Epidermal melanocyte (primary cell): ENCODE results near the gene FDX1.

Source experiments
- DNase-seq: peaks from one replicate; pipeline ENCODE4 v3.0.0; 2011; ENCODE audit warnings: low spot score; ENCODE audit not compliant: insufficient read length

FDX1 gene

DNA sequence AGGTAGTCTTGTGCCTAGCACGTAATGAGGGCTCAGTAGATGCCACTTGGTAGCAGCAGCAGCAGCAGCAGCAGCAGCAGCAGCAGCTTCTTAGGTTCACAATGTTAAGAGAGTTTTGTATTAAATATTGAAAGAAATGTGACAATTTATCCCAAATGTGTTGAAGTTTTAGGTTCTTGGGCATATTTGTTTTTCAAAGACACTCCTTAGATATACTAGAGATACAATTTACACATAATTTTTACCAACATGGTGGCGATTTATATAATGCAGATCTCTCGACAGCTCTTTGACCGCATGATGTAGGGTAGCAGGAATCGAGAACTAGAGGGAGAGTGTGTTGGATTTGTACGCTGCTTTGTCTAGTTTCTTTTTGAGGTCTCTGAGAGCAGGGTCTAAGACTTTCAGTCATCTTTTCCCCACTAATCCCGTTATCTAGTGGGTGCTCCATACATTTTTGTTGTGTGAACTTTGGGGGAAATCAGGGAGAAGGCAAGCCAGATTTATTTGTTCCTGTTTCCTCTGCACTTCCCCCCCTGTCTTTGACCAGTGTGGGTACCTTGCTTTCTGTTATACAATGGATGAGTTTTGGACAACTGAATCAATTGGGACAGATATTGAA, 1.4 kb downstream of the FDX1 start:
- no peak for DNase-seq

DNA sequence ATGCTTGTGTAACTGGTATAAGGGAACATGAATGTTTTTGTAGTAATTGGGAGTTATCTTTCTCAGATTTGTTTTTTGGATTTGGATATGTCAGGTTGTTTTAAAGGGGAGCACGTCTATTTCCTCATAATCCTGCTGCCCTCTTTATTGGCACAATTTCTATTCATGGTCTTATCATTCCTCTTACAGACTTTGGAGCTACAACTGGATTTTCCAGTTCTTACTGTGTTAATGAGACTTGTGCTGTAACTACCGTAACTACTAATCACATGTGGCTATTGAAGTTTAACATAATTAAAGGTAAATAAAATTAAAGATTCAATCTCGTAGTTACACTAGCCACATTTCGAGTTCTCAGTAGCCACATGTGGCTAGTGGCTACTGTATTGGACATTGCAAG, 1.9 kb downstream of the FDX1 start:
- DNase-seq: no peak

DNA sequence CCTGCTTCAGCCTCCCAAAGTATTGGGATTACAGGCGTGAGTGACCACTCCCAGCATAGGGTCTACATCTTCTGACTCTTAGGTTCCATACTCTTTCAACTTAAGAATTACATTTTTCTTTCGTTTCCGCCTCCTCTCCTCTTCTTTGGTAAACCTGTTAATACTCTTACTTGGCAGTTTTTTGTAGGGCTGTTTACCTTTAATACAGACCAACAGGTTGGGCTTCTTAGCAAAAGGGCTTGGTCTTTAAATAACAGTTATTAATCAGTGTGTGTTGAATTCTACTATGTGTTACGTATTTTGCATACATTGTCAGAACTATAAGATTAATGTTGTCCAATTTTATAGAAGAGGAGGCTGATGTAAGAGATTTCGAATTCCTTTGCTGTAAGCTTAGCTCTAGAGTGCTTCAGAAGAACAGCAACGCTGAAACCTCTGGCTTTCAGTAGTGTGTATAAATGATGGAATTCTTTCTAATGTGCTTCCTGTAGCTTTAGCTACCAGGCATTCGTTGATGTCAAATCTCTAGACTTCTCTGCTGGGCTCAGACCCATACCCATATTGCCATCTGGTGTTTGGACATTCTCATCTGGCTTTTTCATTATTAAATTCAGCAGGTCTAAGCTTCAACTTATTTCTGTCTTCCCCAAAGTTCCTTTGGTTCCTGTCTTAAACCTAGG, 3.1 kb downstream of the FDX1 start:
- no peak for DNase-seq

DNA sequence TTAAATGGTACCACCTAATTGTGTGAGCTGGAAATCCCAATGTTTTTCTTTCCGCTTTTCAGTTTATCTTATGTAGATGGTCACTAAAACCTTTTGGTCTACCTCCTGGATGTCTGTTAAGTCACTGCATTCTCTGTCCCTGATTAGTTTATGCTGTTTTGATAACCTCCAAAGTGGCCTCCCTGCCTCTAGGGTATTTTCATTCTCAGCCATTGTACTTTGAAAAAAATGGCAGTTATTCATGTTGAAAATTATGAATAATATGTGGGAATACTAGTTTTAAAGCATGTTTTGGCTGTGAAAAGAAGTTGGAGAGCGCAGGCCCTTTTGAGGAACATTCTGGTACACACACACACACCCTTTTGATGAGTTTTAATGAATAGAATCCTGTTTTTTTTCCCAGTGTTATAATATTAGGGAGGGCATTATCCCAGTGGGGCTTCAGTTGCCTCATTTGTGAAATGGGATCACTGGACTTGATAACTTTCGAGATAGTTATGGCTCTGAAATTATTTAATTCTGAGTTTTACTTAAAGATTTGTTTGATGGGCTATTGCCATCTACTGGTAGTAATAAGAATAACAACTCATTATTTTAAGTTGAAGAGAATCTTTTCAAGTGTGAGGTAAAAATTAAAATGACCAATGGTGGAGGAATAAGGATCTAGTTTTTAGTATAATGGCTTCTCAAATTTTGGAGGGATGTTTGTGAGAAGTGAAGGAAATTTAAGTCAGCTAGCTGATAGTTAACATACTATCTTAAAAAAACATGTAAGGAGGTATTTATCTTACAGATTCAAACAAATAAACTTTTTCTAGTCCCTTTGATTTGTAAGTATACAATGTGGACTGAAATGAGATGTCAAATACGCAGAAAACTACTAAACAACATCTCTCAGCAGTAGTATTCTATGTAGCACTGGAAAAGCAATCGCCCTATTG, 3.9 kb downstream of the FDX1 start:
- peak; percentile 61 for DNase-seq

DNA sequence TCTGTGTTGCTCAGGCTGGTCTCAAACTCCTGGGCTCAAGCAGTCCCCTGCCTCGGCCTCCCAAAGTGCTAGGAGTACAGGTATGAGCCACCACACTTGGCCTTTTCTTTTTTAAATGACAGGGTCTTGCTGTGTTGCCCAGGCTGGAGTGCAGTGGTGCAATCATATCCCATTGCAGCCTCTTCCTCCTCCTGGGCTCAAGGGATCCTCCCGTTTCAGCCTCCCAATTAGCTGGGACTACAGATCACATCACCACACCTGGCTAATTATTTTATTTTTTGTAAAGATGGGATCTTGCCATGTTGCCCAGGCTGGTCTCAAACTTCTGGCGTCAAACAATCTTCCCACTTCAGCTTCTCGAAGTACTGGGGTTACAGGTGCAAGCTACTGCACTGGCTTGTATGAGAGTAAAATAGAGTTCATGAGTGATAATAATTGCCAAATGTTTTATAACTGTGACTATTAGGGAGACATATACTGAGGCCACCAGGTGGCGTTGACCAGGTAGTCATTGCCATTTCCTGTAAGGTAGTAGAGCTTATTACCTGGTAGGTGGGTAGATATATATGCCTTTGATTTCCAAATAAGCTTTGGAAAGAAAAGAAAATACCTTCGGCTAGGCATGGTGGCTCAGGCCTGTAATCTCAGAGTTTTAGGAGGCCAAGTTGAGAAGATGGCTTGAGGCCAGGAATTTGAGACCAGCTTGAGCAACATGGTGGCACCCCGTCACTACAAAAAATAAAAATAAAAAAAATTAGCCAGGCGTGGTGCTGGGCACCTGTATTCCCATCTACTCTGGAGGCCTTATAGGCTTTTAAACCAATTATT, 5.4 kb downstream of the FDX1 start:
- no peak for DNase-seq

DNA sequence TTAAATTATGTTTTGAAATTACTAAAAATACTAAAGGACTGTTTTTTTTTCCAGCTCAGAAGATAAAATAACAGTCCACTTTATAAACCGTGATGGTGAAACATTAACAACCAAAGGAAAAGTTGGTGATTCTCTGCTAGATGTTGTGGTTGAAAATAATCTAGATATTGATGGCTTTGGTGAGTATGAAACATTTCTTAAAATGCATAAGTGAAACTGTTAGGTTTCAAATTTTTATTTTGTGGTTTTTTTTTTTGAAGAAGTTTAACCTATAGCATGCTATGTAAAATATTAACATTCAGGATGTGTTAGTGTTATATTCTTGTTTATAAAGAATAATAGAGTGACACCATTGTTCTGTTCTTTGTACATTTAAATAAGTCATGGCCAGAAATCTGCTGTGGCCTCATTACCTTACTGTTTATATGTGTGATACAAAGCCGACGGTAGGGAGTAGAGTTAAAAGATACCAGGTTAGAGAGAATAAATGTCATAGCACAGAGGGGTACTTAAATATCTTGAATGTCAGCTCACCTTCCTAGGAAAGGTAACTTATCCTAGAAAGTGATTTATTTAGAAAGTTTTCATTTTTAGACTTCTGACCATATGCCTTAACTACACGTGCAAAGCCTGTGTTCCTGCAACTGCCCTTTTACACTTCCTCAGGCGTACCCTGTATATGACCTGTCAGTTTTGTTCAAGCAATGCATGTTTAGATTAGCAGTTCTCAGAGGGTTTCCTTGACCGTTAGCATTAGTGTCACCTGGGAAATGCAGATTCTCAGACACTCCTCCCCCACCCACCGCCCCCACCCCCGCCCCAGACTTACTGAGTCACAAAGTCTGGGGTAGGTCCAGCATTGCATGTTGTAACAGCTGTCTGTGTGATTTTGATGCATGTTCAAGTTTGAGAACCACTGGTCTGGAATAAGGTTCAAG, 6.3 kb downstream of the FDX1 start:
- DNase-seq: no peak

DNA sequence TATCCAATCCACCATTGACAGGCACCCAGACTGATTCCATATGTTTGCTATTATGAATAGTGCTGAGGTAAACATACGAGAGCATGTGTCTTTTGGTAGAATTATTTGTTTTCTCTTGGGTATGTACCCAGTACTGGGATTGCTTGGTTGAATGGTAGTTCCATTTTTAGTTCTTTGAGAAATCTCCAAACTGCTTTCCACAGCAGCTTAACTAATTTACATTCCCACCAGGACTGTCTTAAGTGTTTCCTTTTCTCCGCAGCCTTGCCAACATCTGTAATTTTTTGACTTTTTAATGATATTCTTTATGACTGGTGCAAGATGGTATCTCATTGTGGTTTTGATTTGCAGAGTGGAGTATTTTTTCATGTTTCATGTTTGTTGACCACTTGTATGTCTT, 8.3 kb downstream of the FDX1 start:
- DNase-seq: no peak

DNA sequence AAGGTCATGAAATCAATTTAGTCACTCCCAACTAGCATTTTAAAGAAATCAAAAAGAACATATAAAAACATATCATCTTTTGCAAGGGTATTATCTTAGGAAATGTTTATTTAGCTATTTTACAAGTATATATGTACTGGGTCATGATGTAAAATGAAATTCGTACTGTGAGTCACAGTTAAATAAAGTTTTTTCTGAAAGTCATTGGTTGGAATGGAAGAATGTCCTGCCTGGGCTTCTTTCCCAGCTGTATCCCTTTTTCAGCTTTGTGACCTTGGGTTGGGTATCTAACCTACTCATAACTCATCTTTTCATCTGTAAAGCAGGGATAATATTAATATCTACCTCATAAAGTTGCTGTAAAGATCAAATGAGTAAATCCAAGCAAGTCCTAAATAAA, 15.7 kb downstream of the FDX1 start:
- DNase-seq: no peak

DNA sequence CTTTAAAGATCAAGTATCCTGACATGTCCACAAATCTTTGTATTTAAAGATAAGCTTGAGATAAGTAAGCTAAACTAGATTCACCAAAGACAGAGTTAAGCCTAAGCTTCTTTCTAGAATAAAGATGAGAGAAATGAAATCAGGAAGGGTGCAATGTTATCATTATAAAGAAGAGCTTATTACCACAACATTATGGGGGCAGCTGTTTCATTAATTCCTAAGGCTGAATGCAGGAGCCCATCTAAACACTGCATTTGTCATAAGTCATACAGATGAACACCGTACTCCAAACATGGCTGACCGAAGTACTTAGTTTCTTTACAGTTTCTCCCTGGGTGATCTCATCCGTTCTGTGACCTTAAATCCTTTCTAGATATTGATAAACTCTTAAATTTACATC, 16.3 kb downstream of the FDX1 start:
- DNase-seq: no peak

DNA sequence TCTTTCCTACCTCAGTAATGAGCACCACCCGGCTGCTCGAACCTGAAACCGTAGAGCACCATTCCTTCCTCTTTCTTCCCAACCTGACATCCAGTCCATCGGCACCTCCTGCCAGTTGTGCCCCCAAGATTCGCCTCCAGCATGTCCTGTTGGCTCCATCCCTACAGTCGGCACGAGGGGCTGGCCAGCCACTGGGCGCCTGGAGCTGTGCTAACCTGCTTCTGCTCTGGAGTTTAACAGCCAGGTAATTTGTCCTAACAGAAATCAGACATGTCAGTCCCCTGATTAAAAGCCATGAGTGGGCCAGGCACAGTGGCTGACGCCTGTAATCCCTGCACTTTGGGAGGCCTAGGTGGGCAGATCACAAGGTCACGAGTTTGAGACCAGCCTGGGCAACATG, 16.8 kb downstream of the FDX1 start:
- no peak for DNase-seq

DNA sequence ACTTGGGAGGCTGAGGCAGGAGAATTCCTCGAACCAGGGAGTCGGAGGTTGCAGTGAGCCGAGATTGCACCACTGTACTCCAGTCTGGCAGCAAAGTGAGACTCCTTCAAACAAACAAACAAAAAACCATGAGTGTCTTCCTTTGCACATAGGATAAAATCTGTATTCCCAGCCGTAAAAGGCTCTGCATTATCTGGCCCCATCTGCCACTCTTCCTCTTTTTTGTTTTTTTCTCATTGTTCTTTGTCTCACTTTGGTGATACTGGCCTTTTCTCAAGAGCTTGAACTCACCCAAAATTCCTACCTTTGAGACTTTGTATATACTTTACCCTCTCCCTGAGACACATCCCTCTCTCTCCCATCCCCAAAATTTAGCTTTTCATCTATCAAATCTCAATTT, 17.6 kb downstream of the FDX1 start:
- DNase-seq: no peak

DNA sequence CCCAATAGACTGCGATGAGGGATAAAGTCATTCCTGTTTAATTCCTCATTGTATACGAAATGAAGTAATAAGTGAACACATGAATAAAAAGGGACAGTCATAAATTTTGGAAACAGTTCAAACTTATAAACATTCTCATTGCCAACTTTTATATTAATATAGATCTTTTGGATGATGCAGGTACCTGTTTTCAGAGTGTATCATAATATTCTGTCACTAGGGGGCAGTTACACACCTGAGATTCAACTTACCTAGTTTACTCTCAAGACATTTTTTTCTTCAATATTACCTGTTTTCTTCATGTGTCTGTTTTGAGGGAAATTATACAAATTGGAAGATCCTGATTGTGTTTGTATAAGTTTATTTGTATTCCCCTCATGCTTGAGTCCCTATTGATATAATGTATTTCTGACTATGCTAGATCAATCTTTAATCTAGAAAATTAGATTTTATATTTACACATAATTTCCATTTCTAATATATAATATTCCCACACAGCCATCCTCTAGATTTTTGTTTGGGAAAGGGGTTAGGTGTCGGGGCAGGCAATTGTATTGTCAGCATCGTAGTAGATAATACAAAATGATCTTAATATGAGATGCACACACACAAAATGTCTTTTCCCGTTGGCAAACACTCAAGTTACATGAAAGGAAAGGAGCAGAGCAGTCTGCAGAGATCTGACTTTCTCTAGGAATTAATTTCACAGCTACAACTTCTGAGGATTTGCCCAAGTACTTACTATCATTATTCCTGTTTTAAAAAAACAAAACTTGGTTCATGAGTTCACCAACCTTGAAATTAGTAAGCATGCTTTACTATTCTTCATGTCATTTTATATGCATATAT, 18.4 kb downstream of the FDX1 start:
- no peak for DNase-seq

DNA sequence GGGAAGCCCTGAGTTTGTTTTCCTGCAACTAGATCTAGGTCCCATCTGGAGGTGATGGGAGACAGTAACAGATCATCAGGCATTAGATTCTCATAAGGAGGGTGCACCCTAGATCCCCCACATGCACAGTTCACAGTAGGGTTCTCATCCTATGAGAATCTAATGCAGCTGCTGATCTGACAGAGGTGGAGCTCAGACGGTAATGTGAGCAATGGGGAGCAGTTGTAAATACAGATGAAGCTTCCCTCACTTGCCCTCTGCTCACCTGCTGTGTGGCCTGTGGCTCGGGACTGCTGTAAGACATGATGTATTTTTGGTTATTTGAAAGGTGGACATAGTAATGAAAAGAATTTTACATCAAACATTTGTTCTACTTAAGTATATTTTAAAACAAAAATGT, 20.5 kb downstream of the FDX1 start:
- no peak for DNase-seq

DNA sequence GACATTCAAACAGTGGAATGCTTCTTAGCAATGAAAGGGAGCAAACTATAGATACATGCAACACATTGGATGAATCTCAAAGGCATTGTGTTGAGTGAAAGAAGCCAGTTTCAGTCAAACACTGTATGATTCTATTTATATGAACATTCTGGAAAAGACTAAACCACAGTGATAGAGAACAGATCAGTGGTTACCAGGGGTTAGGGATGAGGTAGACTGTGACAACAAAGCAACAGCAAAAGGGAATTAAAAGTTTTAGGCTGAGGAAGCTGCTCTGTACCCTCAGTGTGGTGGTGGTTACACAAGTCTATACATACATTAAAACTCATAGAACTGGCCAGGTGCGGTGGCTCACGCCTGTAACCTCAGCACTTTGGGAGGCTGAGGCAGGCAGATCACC, 23.0 kb downstream of the FDX1 start:
- no peak for DNase-seq

DNA sequence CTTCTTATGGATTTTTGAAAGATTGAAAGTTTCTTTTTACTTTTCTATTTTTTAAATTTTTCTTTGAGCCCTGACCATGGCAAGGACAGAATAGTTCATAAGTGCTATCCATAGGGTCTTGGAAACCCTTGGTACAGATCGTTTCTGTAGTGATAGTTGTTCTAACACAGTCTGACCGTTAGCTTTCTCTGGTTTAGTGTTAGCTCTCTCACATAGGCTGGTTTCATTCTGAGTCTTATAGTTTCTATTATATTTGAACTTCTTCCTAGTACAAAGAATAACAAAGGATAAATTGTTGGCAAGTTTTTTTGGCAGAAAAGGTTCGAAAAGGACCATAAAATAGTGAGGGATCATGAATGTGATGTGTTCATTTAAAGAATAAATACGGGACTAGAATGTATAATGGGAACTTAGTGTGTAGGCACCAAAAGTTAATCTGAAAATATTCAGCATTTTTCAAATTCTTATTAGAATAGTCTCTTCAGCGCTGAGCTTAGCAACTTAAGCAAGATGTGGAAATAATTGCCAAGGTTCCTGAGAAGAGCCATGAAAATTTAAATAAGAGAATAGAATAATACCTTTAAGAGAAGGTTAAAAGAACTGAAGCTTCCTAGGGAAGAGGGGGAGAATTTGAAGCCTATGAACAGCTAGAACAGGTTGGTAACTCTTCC, 24.1 kb downstream of the FDX1 start:
- DNase-seq: no peak

DNA sequence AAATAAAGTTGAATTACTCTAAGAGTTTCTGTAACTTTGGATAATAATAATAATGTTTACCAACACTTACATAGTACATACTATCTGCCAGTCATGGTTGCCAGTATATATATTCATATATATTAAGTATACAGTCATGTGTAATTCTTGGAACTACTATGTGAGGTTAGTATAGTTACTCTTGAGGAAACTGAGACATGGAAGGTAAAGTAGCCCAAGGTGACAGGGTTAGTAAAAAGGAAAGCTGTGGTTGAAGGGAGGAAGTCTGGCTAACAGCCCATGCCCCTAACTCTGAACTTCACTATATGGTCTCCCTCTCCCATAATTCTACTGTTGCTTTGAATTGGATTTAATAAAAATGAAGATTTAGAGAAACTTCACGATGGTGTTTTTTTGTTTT, 24.9 kb downstream of the FDX1 start:
- DNase-seq: no peak

DNA sequence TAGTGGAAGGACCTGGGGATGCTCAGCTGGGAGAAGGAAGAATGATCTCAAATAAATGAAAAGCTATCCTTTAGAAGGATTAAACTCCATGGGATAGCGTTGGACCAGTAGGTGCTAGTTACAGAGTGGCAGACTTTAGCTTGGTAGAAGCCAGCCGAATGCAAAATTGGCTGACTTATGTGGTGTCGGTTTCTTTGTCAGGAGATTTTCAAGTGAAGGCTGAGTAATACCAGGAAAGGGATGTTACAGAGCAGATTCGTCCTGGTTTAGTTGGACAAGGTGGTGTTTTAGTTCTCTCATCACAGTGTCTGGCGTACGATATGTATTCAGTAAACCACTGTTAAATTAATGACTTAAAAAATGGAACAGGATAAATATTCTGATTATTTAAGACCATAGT, 26.0 kb downstream of the FDX1 start:
- DNase-seq: no peak

DNA sequence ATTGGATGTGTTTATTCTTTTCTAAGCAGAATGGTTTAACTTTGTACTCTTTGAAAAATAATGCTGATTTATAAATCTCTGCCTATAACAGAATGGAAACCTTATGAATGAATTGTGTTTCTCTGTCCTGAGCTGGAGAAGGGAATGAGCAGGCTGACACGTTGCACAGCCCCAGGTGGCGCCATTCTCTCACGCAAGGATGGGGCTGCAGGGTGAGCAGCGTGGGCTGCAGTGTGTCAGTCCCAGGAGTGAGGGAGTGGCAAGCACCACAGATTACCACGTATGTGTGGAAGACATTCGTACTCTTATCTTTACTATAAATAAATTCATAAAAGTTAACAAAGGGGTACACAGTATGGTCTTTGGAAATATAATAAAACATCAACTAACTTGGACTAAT, 33.4 kb downstream of the FDX1 start:
- no peak for DNase-seq

DNA sequence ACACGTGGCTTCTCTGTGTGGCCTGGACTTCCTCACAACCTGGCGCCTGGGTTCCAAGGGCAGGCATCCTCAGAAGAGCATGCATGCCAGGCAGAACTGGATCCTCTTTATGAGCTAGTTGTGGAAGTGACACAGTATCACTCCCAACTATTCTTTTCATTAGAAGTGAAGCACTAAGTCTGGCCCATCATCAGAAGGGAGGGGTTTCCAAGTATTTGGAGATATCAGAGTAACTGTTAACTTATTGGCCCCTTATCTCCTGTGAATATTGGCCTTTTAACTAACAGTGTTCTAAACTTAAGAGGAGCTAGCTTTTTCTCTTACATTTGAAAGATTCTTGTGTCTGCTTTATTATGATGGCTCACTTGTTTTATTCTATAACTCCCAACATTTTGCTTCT, 35.5 kb downstream of the FDX1 start:
- DNase-seq: no peak
